Uterus (tissue), 4 donors: Measurements from ENCODE around the gene C12orf75. TPM values are rescaled to one million over a fixed set of nuclear protein-coding genes. Genes with fewer than 3 reads are reported as not detected.

Experiments used
- DNase-seq, 2 donors: peaks; one replicate each; pipeline ENCODE4 v3.0.0-alpha.2; 2019 to 2020
- H3K27ac ChIP-seq, 2 donors: fragments of 200-600 bp; sonication (generic); 1 replicate in 1 of 2; 2 replicates in 1 of 2; pipeline ENCODE4 v1.5.1; 2016 to 2018
- H3K27me3 ChIP-seq, 2 donors: fragments of 200-600 bp; sonication (generic); one replicate each; pipeline ENCODE4 v1.5.1; 2018 to 2019; ENCODE audit warnings: control low read depth in 1 of 2
- H3K36me3 ChIP-seq, 2 donors: fragments of 200-600 bp; sonication (generic); one replicate each; pipeline ENCODE4 v1.5.1; 2019; ENCODE audit warnings: control low read depth in 1 of 2
- H3K4me1 ChIP-seq, 2 donors: fragments of 200-600 bp; sonication (generic); one replicate each; pipeline ENCODE4 v1.5.1; 2018 to 2019; ENCODE audit warnings: control low read depth in 1 of 2
- H3K4me3 ChIP-seq, 2 donors: fragments of 200-600 bp; sonication (generic); 1 replicate in 1 of 2; 2 replicates in 1 of 2; pipeline ENCODE4 v1.5.1; 2018 to 2019; ENCODE audit warnings: mild to moderate bottlenecking in 1 of 2
- H3K9me3 ChIP-seq, 2 donors: fragments of 200-600 bp; sonication (generic); one replicate each; pipeline ENCODE4 v1.5.1; 2019; ENCODE audit warnings: control low read depth in 1 of 2
- CTCF ChIP-seq, 4 experiments: fragments of 200-600 bp in 2 of 4; fragments of 450-650 bp in 2 of 4; sonication (generic) in 2 of 4; IDR thresholded peaks; one replicate each; pipeline ENCODE4 v1.5.1; 2016 to 2019; ENCODE audit warnings: antibody characterized with exemption in 4 of 4, mild to moderate bottlenecking in 2 of 4, moderate library complexity in 1 of 4
- POLR2A ChIP-seq, 2 donors: fragments of 450-650 bp; IDR thresholded peaks; one replicate each; pipeline ENCODE4 v1.6.1; 2016; ENCODE audit warnings: antibody characterized with exemption in 2 of 2, mild to moderate bottlenecking in 1 of 2, moderate library complexity in 1 of 2
- intact Hi-C: fragments of 100-400 bp; cut with DNase I; formaldehyde crosslinking; loops from one replicate; pipeline ENCODE4 v1.15.1; 2023; ENCODE audit warnings: low total_unique reads
- total RNA-seq, 4 donors: library from RNA; depleted of rRNA in 3 of 4; stranded (reverse); fragments of >200 nt in 3 of 4; gene quantifications; one replicate each; pipeline versions ENCODE4 v1.1.0 to v1.2.4, GENCODE V29; 2014 to 2023
- donor health status: DM: yes; HTN: yes; CAD: no.

Gene C12orf75
- total RNA-seq, 4 donors from 2014 or later: 19.6 to 57.1 (median 30.1) TPM

GRCh38 chr12:105406497-105406896, 76.0 kb downstream of the C12orf75 start:
- no peaks in the 10 kb centered on the region for H3K36me3 ChIP-seq
- H3K27ac ChIP-seq: no peak overlapping the region
- no peak for DNase-seq
- no peaks in the 10 kb centered on the region for H3K9me3 ChIP-seq
- TF ChIP-seq CTCF (IDR thresholded peaks at IDR 0.05): no peak
- TF ChIP-seq POLR2A (IDR thresholded peaks at IDR 0.05): no peak
- no peak overlapping the region for H3K4me3 ChIP-seq
- no peaks in the 10 kb centered on the region for H3K4me1 ChIP-seq
- intact Hi-C loops: no loop called here
- no peaks in the 10 kb centered on the region for H3K27me3 ChIP-seq

GRCh38 chr12:105409279-105409678, 78.8 kb downstream of the C12orf75 start:
- no peaks in the 10 kb centered on the region for H3K36me3 ChIP-seq
- no peak overlapping the region for H3K27ac ChIP-seq
- intact Hi-C loops: no loop called here
- no peak for DNase-seq
- no peaks in the 10 kb centered on the region for H3K9me3 ChIP-seq
- H3K4me1 ChIP-seq: no peaks in the 10 kb centered on the region
- H3K4me3 ChIP-seq: no peak overlapping the region
- H3K27me3 ChIP-seq: no peaks in the 10 kb centered on the region
- TF ChIP-seq CTCF (IDR thresholded peaks at IDR 0.05) (no peak), POLR2A (IDR thresholded peaks at IDR 0.05) (no peak)

- Histone ChIP-seq H3K4me1 (no peaks in the 10 kb centered on the region), H3K27me3 (no peaks in the 10 kb centered on the region), H3K27ac (no peak overlapping the region), H3K36me3 (no peaks in the 10 kb centered on the region), H3K4me3 (no peak overlapping the region), H3K9me3 (no peaks in the 10 kb centered on the region)
- intact Hi-C loops: no loop called here
- DNase-seq: peak in 1 of 2 donors; percentile 39
- TF ChIP-seq POLR2A (IDR thresholded peaks at IDR 0.05): no peak
- TF ChIP-seq CTCF (IDR thresholded peaks at IDR 0.05): no peak
Measured at GRCh38 chr12:105409801-105410471, 79.4 kb downstream of the C12orf75 start.

GRCh38 chr12:105413911-105414487, 83.5 kb downstream of the C12orf75 start:
- Histone ChIP-seq H3K9me3 (no peaks in the 10 kb centered on the region), H3K4me1 (peaks cover 0 to 4% of the 10 kb centered on the region in 2 donors), H3K4me3 (no peak overlapping the region), H3K27me3 (no peaks in the 10 kb centered on the region), H3K36me3 (no peaks in the 10 kb centered on the region), H3K27ac (no peak overlapping the region)
- TF ChIP-seq CTCF (IDR thresholded peaks at IDR 0.05) (no peak), POLR2A (IDR thresholded peaks at IDR 0.05) (no peak)
- no peak for DNase-seq
- intact Hi-C loops: no loop called here

GRCh38 chr12:105417732-105418131, 87.2 kb downstream of the C12orf75 start:
- Histone ChIP-seq H3K36me3 (no peaks in the 10 kb centered on the region), H3K4me3 (no peak overlapping the region), H3K4me1 (peaks cover 0 to 4% of the 10 kb centered on the region in 2 donors), H3K27me3 (no peaks in the 10 kb centered on the region), H3K27ac (no peak overlapping the region), H3K9me3 (no peaks in the 10 kb centered on the region)
- DNase-seq: no peak
- no peak for TF ChIP-seq POLR2A (IDR thresholded peaks at IDR 0.05)
- no peak for TF ChIP-seq CTCF (IDR thresholded peaks at IDR 0.05)
- intact Hi-C loops: no loop called here
